GM12892 (cell line): ENCODE data around the gene PPP2R5C.
A peak's percentile ranks its signal among the peaks of the same experiment; 100 is the strongest.

Experiments used
- POLR2A ChIP-seq: IDR thresholded peaks from 2 replicates; pipeline ENCODE4 v1.6.1; 2011; ENCODE audit warnings: low read depth, low read length, control low read depth
- TAF1 ChIP-seq: IDR thresholded peaks from 2 replicates; pipeline ENCODE4 v1.6.1; 2011; ENCODE audit warnings: low read depth, mild to moderate bottlenecking, control low read depth, low read length, borderline replicate concordance

- TF ChIP-seq TAF1 (peak; percentile 36; the same call in 1 of the 2 replicates), POLR2A (peak; percentile 73)
Observed at GRCh38 chr14:101809671-101810514, 48.4 kb downstream of the PPP2R5C start.
